H9 (cell line): ENCODE results near the gene MUC5AC. TPM values are rescaled to one million over a fixed set of nuclear protein-coding genes. Genes with fewer than 3 reads are reported as not detected.

Source experiments
- DNase-seq: peaks from one replicate; pipeline ENCODE4 v3.0.0-alpha.2; 2017
- H2AFZ ChIP-seq: one replicate; pipeline ENCODE4 v1.6.1; 2013; ENCODE audit warnings: mild to moderate bottlenecking, low read length, control low read depth, moderate library complexity
- H2AK5ac ChIP-seq: 2 replicates; pipeline ENCODE4 v1.6.1; 2013; ENCODE audit warnings: low read length, control low read depth, mixed read lengths; ENCODE audit not compliant: insufficient read length
- H2BK120ac ChIP-seq: one replicate; pipeline ENCODE4 v1.6.1; 2013; ENCODE audit warnings: low read depth, mild to moderate bottlenecking, low read length, control low read depth, inconsistent platforms; ENCODE audit not compliant: poor library complexity, severe bottlenecking
- H2BK12ac ChIP-seq: 2 replicates; pipeline ENCODE4 v1.6.1; 2013; ENCODE audit warnings: low read length, control low read depth, mixed read lengths, low read depth; ENCODE audit not compliant: insufficient read length
- H2BK15ac ChIP-seq: 2 replicates; pipeline ENCODE4 v1.6.1; 2013; ENCODE audit warnings: low read depth, low read length, control low read depth
- H2BK20ac ChIP-seq: one replicate; pipeline ENCODE4 v1.6.1; 2013; ENCODE audit warnings: low read depth, mild to moderate bottlenecking, low read length, control low read depth, inconsistent platforms; ENCODE audit not compliant: poor library complexity, severe bottlenecking
- H2BK5ac ChIP-seq: 2 replicates; pipeline ENCODE4 v1.6.1; 2013; ENCODE audit warnings: low read length, control low read depth, mixed read lengths; ENCODE audit not compliant: insufficient read length
- H3K14ac ChIP-seq: 2 replicates; pipeline ENCODE4 v1.6.1; 2013; ENCODE audit warnings: low read length, control low read depth; ENCODE audit not compliant: insufficient read depth
- H3K18ac ChIP-seq: 2 replicates; pipeline ENCODE4 v1.6.1; 2013; ENCODE audit warnings: low read depth, mild to moderate bottlenecking, mixed read lengths, low read length, control low read depth; ENCODE audit not compliant: insufficient read length
- H3K23ac ChIP-seq: 2 replicates; pipeline ENCODE4 v1.6.1; 2013; ENCODE audit warnings: low read length, control low read depth, mixed read lengths, low read depth; ENCODE audit not compliant: insufficient read length
- H3K23me2 ChIP-seq: 2 replicates; pipeline ENCODE4 v1.6.1; 2013; ENCODE audit warnings: low read depth, mild to moderate bottlenecking, mixed read lengths, low read length, control low read depth; ENCODE audit not compliant: insufficient read length, poor library complexity, severe bottlenecking
- H3K27ac ChIP-seq: 2 replicates; pipeline ENCODE4 v1.5.1; 2013; ENCODE audit warnings: low read length, control low read depth, mixed read lengths, low read depth; ENCODE audit not compliant: insufficient read length
- H3K27me3 ChIP-seq: 2 replicates; pipeline ENCODE4 v1.6.1; 2013; ENCODE audit warnings: low read length, control low read depth, inconsistent platforms; ENCODE audit not compliant: insufficient read depth
- H3K4ac ChIP-seq: 2 replicates; pipeline ENCODE4 v1.6.1; 2013; ENCODE audit warnings: low read depth, mild to moderate bottlenecking, control low read depth, inconsistent platforms, low read length, moderate library complexity
- H3K4me1 ChIP-seq: 2 replicates; pipeline ENCODE4 v1.6.1; 2013; ENCODE audit warnings: low read length, control low read depth, inconsistent platforms; ENCODE audit not compliant: insufficient read depth
- H3K4me2 ChIP-seq: 2 replicates; pipeline ENCODE4 v1.6.1; 2013; ENCODE audit warnings: low read length, control low read depth, mixed read lengths; ENCODE audit not compliant: insufficient read length, insufficient read depth
- H3K56ac ChIP-seq: 2 replicates; pipeline ENCODE4 v1.6.1; 2013; ENCODE audit warnings: low read depth, mild to moderate bottlenecking, mixed read lengths, low read length, control low read depth; ENCODE audit not compliant: insufficient read length
- H3K79me1 ChIP-seq: 2 replicates; pipeline ENCODE4 v1.6.1; 2013; ENCODE audit warnings: low read depth, mild to moderate bottlenecking, moderate library complexity, low read length, control low read depth, inconsistent platforms; ENCODE audit not compliant: insufficient read depth, poor library complexity, severe bottlenecking
- H3K79me2 ChIP-seq: 2 replicates; pipeline ENCODE4 v1.6.1; 2013; ENCODE audit warnings: low read length, control low read depth, inconsistent platforms; ENCODE audit not compliant: insufficient read depth
- H3K9ac ChIP-seq: 2 replicates; pipeline ENCODE4 v1.6.1; 2013; ENCODE audit warnings: low read length, control low read depth, mixed read lengths; ENCODE audit not compliant: insufficient read length; ENCODE audit errors: extremely low read depth
- H3K9me3 ChIP-seq: one replicate; pipeline ENCODE4 v1.6.1; 2013; ENCODE audit warnings: low read depth, low read length, inconsistent platforms; ENCODE audit not compliant: control insufficient read depth
- H3T11ph ChIP-seq: one replicate; pipeline ENCODE4 v1.6.1; 2013; ENCODE audit warnings: mild to moderate bottlenecking, low read length, control low read depth, inconsistent platforms
- H4K20me1 ChIP-seq: one replicate; pipeline ENCODE4 v1.6.1; 2013; ENCODE audit not compliant: control insufficient read depth, insufficient read length, insufficient read depth
- H4K5ac ChIP-seq: 2 replicates; pipeline ENCODE4 v1.6.1; 2013; ENCODE audit warnings: low read depth, mild to moderate bottlenecking, mixed read lengths, low read length, control low read depth; ENCODE audit not compliant: insufficient read length
- H4K8ac ChIP-seq: replicated peaks from 2 replicates; pipeline ENCODE4 v1.6.1; 2013; ENCODE audit warnings: low read length, control low read depth, mixed read lengths, low read depth; ENCODE audit not compliant: insufficient read length
- H4K91ac ChIP-seq: 2 replicates; pipeline ENCODE4 v1.6.1; 2013; ENCODE audit warnings: low read depth, mild to moderate bottlenecking, moderate library complexity, mixed read lengths, low read length, control low read depth; ENCODE audit not compliant: insufficient read length
- H3K27ac Mint-ChIP-seq, 3 experiments: 2 replicates in 2 of 3; 3 replicates in 1 of 3; pipeline ENCODE4 v1.8.0; 2020 to 2021; ENCODE audit warnings: mixed read lengths in 3 of 3, mild to moderate bottlenecking in 1 of 3, moderate library complexity in 1 of 3
- H3K27me3 Mint-ChIP-seq: 2 replicates; pipeline ENCODE4 v1.8.0; 2021; ENCODE audit warnings: low read depth, mild to moderate bottlenecking, moderate library complexity, mixed read lengths
- H3K36me3 Mint-ChIP-seq, 3 experiments: 2 replicates in 2 of 3; 3 replicates in 1 of 3; pipeline ENCODE4 v1.8.0; 2020 to 2021; ENCODE audit warnings: low read depth in 3 of 3, mixed read lengths in 3 of 3; ENCODE audit not compliant: insufficient read depth in 1 of 3
- H3K4me1 Mint-ChIP-seq, 2 experiments: 2 replicates each; pipeline ENCODE4 v1.8.0; 2020; ENCODE audit warnings: mixed read lengths in 2 of 2
- H3K4me3 Mint-ChIP-seq, 2 experiments: 2 replicates in 1 of 2; 3 replicates in 1 of 2; pipeline ENCODE4 v1.8.0; 2020 to 2021; ENCODE audit warnings: mild to moderate bottlenecking in 2 of 2, mixed read lengths in 2 of 2, moderate library complexity in 1 of 2
- H3K9me3 Mint-ChIP-seq, 2 experiments: 2 replicates in 1 of 2; 3 replicates in 1 of 2; pipeline ENCODE4 v1.8.0; 2020; ENCODE audit warnings: mild to moderate bottlenecking in 2 of 2, mixed read lengths in 2 of 2, moderate library complexity in 1 of 2
- CTCF ChIP-seq: fragments of 200-600 bp; sonication (generic); conservative IDR thresholded peaks from 3 replicates; pipeline ENCODE4 v1.8.0; 2021; ENCODE audit warnings: antibody characterized with exemption, mild to moderate bottlenecking
- WGBS: extraction: QIAGEN DNeasy Blood & Tissue Kit; methylation state at CpG from one replicate; pipeline ENCODE4 v1.1.7; 2013; ENCODE audit warnings: missing lambda C conversion rate, low lambda C conversion rate, mixed read lengths; ENCODE audit not compliant: insufficient read length; ENCODE audit errors: extremely low coverage; 5-methylcytosine and 5-hydroxymethylcytosine counted together
- total RNA-seq: library from RNA; stranded (reverse); gene quantifications from 2 replicates; pipeline ENCODE4 v1.2.1, GENCODE V29; 2021

MUC5AC gene
- total RNA-seq, 1 experiment from 2014 or later: not detected

GRCh38 chr11:1116666-1117390 is 40.9 kb upstream of the MUC5AC start:
- Mint-ChIP-seq H3K27ac (no peak overlapping the region), H3K27me3 (peaks cover 7% of the 10 kb centered on the region), H3K9me3 (no peaks in the 10 kb centered on the region; a peak in 1 of 5 replicates), H3K36me3 (no peaks in the 10 kb centered on the region), H3K4me1 (peaks cover 2 to 5% of the 10 kb centered on the region in 2 experiments; a peak in 2 of 4 replicates), H3K4me3 (no peak overlapping the region)
- Histone ChIP-seq H2AK5ac (no peak overlapping the region), H3K27ac (no peak overlapping the region), H3K23ac (no peak overlapping the region), H3K9ac (no peak overlapping the region), H2BK5ac (no peak overlapping the region), H2BK120ac (no peak overlapping the region), H3K79me1 (no peaks in the 10 kb centered on the region), H2BK12ac (no peak overlapping the region), H3K4me1 (no peaks in the 10 kb centered on the region), H4K8ac (no peak overlapping the region), H3K18ac (no peak overlapping the region), H4K20me1 (no peaks in the 10 kb centered on the region), H2BK20ac (no peak overlapping the region), H3K27me3 (no peaks in the 10 kb centered on the region), H4K91ac (no peak overlapping the region), H3K56ac (no peak overlapping the region), H3T11ph (no peak overlapping the region), H2BK15ac (no peak overlapping the region), H4K5ac (no peak overlapping the region), H3K9me3 (no peaks in the 10 kb centered on the region), H3K79me2 (no peaks in the 10 kb centered on the region), H2AFZ (no peak overlapping the region), H3K4ac (no peak overlapping the region), H3K23me2 (no peaks in the 10 kb centered on the region), H3K14ac (no peak overlapping the region), H3K4me2 (no peak overlapping the region)
- WGBS: no CpG with 5 or more reads among the region's 23 CpGs
- TF ChIP-seq CTCF: no peak
- DNase-seq: no peak
